Hepatocyte (in vitro differentiated cells): ENCODE data around the gene S100A5. TPM values are rescaled to one million over a fixed set of nuclear protein-coding genes. Genes with fewer than 3 reads are reported as not detected.
"Not testable (repeated sequence)": the region's sequence is repeated elsewhere in the genome, so short reads cannot be mapped to it uniquely, and the experiment has no call there.

ENCODE experiments used
- DNase-seq: peaks from one replicate; pipeline ENCODE4 v3.0.0-alpha.2; 2016; ENCODE audit warnings: low spot score
- H2AFZ ChIP-seq: fragments of 200-600 bp; sonication (generic); 2 replicates; pipeline ENCODE4 v1.6.0; 2016; ENCODE audit warnings: antibody characterized with exemption, mild to moderate bottlenecking
- H3K27ac ChIP-seq: fragments of 200-600 bp; sonication (generic); 2 replicates; pipeline ENCODE4 v1.5.1; 2016; ENCODE audit warnings: mild to moderate bottlenecking
- H3K27me3 ChIP-seq: fragments of 200-600 bp; sonication (generic); 2 replicates; pipeline ENCODE4 v1.6.1; 2016
- H3K36me3 ChIP-seq: fragments of 200-600 bp; sonication (generic); replicated peaks from 2 replicates; pipeline ENCODE4 v1.5.1; 2016; ENCODE audit warnings: low read depth; ENCODE audit not compliant: insufficient read depth
- H3K4me1 ChIP-seq: fragments of 200-600 bp; sonication (generic); 2 replicates; pipeline ENCODE4 v1.5.1; 2016; ENCODE audit warnings: mild to moderate bottlenecking, moderate library complexity; ENCODE audit not compliant: insufficient read depth
- H3K4me2 ChIP-seq: fragments of 200-600 bp; sonication (generic); 2 replicates; pipeline ENCODE4 v1.6.0; 2016
- H3K4me3 ChIP-seq: fragments of 200-600 bp; sonication (generic); 2 replicates; pipeline ENCODE4 v1.5.1; 2016; ENCODE audit warnings: mild to moderate bottlenecking
- H3K79me2 ChIP-seq: fragments of 200-600 bp; sonication (generic); 2 replicates; pipeline ENCODE4 v1.6.0; 2017; ENCODE audit warnings: mild to moderate bottlenecking
- H3K9me2 ChIP-seq: fragments of 200-600 bp; sonication (generic); replicated peaks from 2 replicates; pipeline ENCODE4 v1.6.0; 2017; ENCODE audit warnings: mild to moderate bottlenecking; ENCODE audit not compliant: insufficient read depth
- H3K9me3 ChIP-seq: fragments of 200-600 bp; sonication (generic); 2 replicates; pipeline ENCODE4 v1.5.1; 2016; ENCODE audit warnings: low read depth, mild to moderate bottlenecking
- H4K20me1 ChIP-seq: fragments of 200-600 bp; sonication (generic); 2 replicates; pipeline ENCODE4 v1.6.0; 2016; ENCODE audit warnings: mild to moderate bottlenecking; ENCODE audit not compliant: insufficient read depth, poor library complexity, severe bottlenecking
- EZH2 ChIP-seq: fragments of 200-600 bp; sonication (generic); IDR thresholded peaks from 2 replicates; pipeline ENCODE4 v1.6.1; 2016; ENCODE audit warnings: antibody characterized with exemption, mild to moderate bottlenecking, borderline replicate concordance
- EZH2phosphoT487 ChIP-seq: fragments of 200-600 bp; sonication (generic); IDR thresholded peaks from one replicate; pipeline ENCODE4 v1.6.1; 2018; ENCODE audit warnings: antibody characterized with exemption, mild to moderate bottlenecking, low read depth, moderate library complexity; ENCODE audit not compliant: unreplicated experiment, severe bottlenecking
- WGBS: methylation state at CpG from one replicate; pipeline ENCODE4 v1.1.6; 2016; ENCODE audit warnings: low lambda C conversion rate; ENCODE audit errors: missing lambda C conversion rate; 5-methylcytosine and 5-hydroxymethylcytosine counted together
- polyA plus RNA-seq: library from polyadenylated mRNA; unstranded; fragments of >200 nt; fragmentation: Nextera tagmentation; extraction: Ambion mirVana; gene quantifications from 2 replicates; pipeline ENCODE4 v1.2.1, GENCODE V29; 2016
- total RNA-seq: library from RNA; depleted of rRNA; stranded (reverse); fragments of >200 nt; gene quantifications from 2 replicates; pipeline ENCODE4 v1.2.3, GENCODE V29; 2014
- TF ChIP-seq, protein P1 (sequence below): fragments of 200-600 bp; sonication (generic); IDR thresholded peaks from 2 replicates; pipeline ENCODE4 v1.5.1; 2016; ENCODE audit warnings: antibody characterized with exemption, mild to moderate bottlenecking; ENCODE audit not compliant: poor library complexity

S100A5 gene
- total and polyA plus RNA-seq, 2 experiments from 2014 or later, result 0.54 TPM; not detected in 1

DNA sequence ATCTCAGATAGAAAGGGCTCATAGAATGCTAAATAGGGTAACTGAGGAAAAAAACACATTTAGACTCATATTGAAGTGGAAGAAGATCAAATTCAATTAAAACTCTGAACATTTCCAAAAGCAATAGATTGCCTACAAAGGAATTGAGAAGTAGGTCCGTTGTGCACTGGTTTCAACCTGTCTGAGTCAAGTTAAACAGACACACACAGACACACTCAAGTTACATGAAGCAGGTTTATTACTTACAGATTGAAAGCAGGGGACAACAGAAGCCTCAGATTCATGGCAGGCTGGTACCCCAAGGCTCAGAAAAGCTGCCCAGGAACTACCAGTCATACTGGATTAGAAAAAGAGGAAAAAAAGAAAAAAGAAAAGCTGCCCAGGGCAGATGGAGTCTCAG is 45.6 kb upstream of the S100A5 start:
- 32% methylated on average over 1 of the region's 1 CpG for WGBS
- H3K27me3 ChIP-seq, result no peaks in the 10 kb centered on the region
- no peaks in the 10 kb centered on the region for H3K9me2 ChIP-seq
- H3K27ac ChIP-seq, result no peak overlapping the region
- H3K36me3 ChIP-seq, result no peaks in the 10 kb centered on the region
- H3K9me3 ChIP-seq, result no peaks in the 10 kb centered on the region
- no peaks in the 10 kb centered on the region for H3K79me2 ChIP-seq
- no peak overlapping the region for H3K4me2 ChIP-seq
- no peak overlapping the region for H3K4me3 ChIP-seq
- no peak for DNase-seq
- H3K4me1 ChIP-seq, result no peaks in the 10 kb centered on the region
- H2AFZ ChIP-seq, result no peak overlapping the region
- H4K20me1 ChIP-seq, result no peaks in the 10 kb centered on the region
- no peak for TF ChIP-seq EZH2phosphoT487

DNA sequence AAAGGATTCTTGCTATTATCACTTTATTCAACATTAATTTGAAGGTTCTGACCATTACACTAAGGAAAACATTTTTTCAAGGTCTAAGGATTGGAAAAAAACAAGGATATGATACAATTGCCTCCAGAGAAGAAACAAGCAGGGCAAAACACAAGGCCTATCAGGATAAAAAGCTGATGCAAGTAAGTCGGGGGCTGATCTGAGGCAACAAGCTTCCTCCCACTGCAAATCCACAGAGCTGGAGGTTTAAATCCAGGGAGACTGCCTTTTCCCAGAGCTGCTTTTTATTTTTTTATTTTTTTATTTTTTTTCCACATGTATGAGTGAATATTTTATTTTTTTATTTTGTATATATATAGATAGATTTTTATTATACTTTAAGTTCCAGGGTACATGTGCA is 44.3 kb upstream of the S100A5 start:
- Histone ChIP-seq H3K9me3 (no peaks in the 10 kb centered on the region), H3K27ac (no peak overlapping the region), H4K20me1 (no peaks in the 10 kb centered on the region), H2AFZ (no peak overlapping the region), H3K36me3 (no peaks in the 10 kb centered on the region), H3K4me2 (no peak overlapping the region), H3K9me2 (no peaks in the 10 kb centered on the region), H3K4me1 (no peaks in the 10 kb centered on the region), H3K4me3 (no peak overlapping the region), H3K27me3 (no peaks in the 10 kb centered on the region), H3K79me2 (no peaks in the 10 kb centered on the region)
- TF ChIP-seq, protein P1, sequence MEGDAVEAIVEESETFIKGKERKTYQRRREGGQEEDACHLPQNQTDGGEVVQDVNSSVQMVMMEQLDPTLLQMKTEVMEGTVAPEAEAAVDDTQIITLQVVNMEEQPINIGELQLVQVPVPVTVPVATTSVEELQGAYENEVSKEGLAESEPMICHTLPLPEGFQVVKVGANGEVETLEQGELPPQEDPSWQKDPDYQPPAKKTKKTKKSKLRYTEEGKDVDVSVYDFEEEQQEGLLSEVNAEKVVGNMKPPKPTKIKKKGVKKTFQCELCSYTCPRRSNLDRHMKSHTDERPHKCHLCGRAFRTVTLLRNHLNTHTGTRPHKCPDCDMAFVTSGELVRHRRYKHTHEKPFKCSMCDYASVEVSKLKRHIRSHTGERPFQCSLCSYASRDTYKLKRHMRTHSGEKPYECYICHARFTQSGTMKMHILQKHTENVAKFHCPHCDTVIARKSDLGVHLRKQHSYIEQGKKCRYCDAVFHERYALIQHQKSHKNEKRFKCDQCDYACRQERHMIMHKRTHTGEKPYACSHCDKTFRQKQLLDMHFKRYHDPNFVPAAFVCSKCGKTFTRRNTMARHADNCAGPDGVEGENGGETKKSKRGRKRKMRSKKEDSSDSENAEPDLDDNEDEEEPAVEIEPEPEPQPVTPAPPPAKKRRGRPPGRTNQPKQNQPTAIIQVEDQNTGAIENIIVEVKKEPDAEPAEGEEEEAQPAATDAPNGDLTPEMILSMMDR, result no peak
- no peak for DNase-seq
- WGBS, result 64% methylated on average over 1 of the region's 1 CpG

DNA sequence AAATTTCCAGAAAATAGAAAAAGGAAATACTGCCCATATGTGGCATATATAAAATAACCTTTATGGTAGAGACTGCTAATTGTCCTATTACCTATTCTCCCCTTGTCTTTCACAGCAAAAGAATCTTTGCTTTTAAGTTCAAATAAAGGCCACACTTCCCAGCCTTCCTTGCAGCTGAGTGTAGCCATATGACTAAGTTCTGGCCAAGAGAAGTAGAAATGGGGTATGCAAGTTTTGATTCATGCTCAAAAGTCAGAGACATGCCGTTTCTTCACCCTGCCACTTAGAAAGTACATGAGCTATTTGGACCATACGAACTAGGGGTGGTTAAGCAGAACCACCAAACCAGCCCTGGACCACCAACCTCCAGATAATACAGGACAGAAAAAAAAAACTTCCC is 43.2 kb upstream of the S100A5 start:
- Histone ChIP-seq H2AFZ (no peak overlapping the region), H3K4me3 (no peak overlapping the region)
- WGBS, result 92% methylated on average over 2 of the region's 2 CpGs

DNA sequence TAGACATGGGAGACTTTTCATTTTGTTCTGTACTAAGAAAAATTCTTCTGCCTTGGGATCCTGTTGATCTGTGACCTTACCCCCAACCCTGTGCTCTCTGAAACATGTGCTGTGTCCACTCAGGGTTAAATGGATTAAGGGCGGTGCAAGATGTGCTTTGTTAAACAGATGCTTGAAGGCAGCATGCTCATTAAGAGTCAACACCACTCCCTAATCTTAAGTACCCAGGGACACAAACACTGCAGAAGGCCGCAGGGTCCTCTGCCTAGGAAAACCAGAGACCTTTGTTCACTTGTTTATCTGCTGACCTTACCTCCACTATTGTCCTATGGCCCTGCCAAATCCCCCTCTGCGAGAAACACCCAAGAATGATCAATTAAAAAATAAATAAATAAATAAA is 42.8 kb upstream of the S100A5 start:
- not testable (repeated sequence) for H3K4me1 ChIP-seq, H4K20me1 ChIP-seq, H3K27ac ChIP-seq, H3K4me2 ChIP-seq, H3K4me3 ChIP-seq, H3K36me3 ChIP-seq, H2AFZ ChIP-seq, H3K9me2 ChIP-seq, H3K9me3 ChIP-seq, H3K79me2 ChIP-seq, DNase-seq, H3K27me3 ChIP-seq
- WGBS, result 49% methylated on average over 3 of the region's 3 CpGs

More for the DNA sequence above, 43.2 kb upstream of the S100A5 start:
- Histone ChIP-seq H3K4me2 (no peak overlapping the region), H3K27ac (no peak overlapping the region), H3K79me2 (no peaks in the 10 kb centered on the region), H4K20me1 (no peaks in the 10 kb centered on the region), H3K27me3 (no peaks in the 10 kb centered on the region), H3K9me2 (no peaks in the 10 kb centered on the region), H3K9me3 (no peaks in the 10 kb centered on the region), H3K4me1 (no peaks in the 10 kb centered on the region), H3K36me3 (no peaks in the 10 kb centered on the region)
- DNase-seq, result no peak
- TF ChIP-seq, protein P1, result no peak
- no peak for TF ChIP-seq EZH2
- no peak for TF ChIP-seq EZH2phosphoT487

DNA sequence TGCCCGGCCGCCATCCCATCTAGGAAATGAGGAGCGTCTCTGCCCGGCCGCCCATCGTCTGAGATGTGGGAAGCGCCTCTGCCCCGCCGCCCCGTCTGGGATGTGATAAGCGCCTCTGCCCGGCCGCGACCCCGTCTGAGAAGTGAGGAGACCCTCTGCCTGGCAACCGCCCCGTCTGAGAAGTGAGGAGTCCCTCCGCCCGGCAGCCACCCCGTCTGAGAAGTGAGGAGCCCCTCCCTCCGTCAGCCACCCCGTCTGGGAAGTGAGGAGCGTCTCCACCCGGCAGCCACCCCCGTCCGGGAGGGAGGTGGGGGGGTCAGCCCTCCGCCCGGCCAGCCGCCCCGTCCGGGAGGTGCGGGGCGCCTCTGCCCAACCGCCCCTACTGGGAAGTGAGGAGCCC is 42.1 kb upstream of the S100A5 start:
- H3K9me3 ChIP-seq, H3K4me1 ChIP-seq, H3K4me3 ChIP-seq, DNase-seq, H3K27me3 ChIP-seq, H3K36me3 ChIP-seq, H3K9me2 ChIP-seq, H2AFZ ChIP-seq, H4K20me1 ChIP-seq, H3K27ac ChIP-seq, H3K79me2 ChIP-seq, H3K4me2 ChIP-seq: not testable (repeated sequence)
- WGBS, result 100% methylated on average over 1 of the region's 34 CpGs
